ENCODE data around the gene SMAD7. TPM values are rescaled to one million over a fixed set of nuclear protein-coding genes. Genes with fewer than 3 reads are reported as not detected.

Gene SMAD7
- total RNA-seq, 1 donor from 2014 or later = 42.4 TPM

DNA sequence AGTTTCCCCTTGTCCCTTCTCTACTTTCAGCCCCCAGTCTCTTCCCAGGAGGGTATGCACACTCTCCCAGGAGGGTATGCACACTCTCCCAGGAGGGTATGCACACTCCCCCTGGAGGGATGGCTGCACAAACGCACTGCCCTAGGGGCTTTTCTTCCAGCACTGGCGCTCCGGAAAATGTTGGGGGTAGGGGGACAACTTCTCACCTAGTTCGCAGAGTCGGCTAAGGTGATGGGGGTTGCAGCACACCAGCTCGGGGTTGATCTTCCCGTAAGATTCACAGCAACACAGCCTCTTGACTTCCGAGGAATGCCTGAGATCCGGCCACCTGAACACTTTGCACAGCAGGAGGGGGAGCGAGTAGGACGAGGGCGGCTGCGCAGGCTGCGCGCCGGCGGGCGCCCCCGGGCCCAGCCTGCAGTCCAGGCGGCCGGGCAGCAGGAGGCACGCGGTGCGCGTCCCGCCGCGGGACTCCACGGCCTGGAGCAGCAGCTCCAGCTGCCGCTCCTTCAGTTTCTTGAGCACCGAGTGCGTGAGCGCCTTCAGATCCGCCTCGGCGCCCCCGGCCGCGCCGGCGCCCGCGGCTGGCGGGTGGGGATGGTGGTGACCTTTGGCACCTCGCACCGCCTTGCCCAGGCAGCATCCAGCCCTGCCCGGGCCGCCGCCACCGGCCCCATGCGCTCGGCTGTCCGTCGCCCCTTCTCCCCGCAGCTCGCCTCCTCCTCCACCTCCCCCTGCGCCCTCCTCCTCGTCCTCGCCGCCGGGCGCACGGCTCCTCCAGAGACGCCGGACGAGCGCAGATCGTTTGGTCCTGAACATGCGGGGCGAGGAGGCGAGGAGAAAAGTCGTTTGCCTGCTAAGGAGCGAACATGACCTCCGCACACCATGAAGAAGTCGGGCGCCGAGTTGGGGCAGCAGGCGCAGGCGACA, 894 bp downstream of the SMAD7 start:
- no peak for DNase-seq (ENCODE audit: low spot score)
- intact Hi-C loops (cut with DNase I) = loop anchor here (5.0 to 10.0 kb wide), 4 partner anchors 98 to 862 kb away; partner anchors contain the start of gene ACAA2

DNA sequence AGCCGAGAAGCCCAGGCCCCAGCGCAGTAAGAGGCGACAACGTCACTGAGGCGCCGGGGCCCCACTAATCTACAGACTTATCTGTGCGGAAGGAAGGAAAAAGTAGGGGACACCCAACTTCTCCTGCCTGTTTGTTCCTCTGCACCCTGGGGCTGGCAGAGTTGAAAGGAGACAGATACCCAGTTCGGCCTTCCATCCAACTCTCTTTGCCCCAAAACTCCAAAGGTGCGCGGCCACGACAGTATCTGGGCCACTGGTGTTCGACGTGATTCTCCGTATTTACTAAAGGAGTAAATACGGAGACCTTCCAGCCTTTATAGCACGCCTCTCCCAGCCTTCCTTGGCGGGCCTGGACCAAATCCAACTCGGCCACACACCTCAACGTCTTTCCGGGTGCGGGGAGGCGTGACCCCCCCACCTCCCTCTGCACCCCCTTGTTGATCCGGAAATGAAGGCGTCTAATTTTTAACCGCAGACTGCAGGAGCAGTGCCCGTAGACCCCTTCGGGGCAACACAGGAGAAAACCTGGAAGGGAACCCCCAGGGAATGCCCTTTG, 1.6 kb downstream of the SMAD7 start:
- no peak for DNase-seq (ENCODE audit: low spot score)
- intact Hi-C loops (cut with DNase I) = loop anchor here (5.0 kb wide), 1 partner anchor 97 kb away; no protein-coding TSS in a partner anchor

DNA sequence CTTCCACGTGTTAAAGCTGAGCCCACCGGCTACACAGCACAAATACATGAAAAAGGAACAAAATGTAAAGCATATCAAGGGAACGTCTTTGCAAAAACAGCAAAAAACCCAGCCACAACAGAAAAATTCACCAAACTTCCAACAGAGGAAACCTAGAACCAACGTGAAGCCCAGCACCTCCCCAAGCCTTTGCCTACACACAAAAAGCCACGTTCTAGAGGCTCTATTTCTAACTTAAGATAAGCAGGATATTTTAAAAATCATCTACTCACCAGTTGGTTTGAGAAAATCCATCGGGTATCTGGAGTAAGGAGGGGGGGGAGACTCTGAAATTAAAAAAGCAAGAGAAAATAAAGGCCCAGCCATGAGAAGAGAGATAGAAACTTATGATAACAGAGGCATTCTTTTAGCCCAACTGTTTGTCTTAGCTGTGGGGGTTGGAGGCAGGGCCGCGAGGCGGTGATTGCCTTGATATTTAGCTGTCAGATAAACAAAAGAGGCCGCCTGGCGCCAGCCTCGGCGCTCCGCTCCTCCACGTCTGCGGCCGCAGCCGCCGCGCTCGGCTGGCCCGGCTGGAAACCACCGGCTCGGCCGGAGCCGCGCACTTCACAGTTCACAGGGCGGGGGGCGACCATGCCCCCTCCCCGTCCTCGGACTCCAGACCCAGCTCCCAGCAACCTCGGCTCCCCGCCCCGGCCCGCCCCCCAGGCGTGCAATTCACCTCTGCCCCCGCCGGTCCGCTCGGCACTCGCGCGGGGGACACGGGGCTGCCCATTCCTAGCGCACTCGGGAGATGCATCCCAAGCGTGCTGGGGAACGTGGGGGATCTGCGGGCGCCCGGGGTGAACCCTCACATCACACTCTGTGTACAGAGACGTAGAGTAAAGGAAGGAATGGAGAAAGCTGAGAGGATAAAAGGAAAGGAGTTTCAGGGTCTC, 2.4 kb downstream of the SMAD7 start:
- intact Hi-C loops (cut with DNase I) = loop anchor here (5.0 kb wide), 1 partner anchor 96 kb away; no protein-coding TSS in a partner anchor

DNA sequence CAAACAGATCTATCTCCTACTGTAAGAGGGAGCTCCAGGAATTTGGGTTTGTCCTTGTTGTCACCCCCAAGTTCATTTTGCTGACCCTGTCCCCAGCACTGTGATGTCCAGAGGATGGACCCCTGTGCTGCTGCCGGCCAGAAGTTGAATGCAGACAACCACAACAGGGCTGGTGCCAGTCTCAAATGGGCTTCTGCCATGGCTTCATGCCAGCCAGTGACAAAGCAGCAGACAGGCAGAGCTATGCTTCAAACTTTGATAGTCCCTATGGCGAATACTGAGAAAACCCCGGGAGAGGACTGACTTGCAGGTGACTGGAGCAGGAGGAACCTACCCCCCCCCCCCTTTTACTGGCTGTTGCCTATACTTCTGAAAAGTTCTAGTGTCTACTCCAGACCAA, 3.2 kb downstream of the SMAD7 start:
- no peak for DNase-seq (ENCODE audit: low spot score)
- intact Hi-C loops (cut with DNase I) = loop anchor here (5.0 kb wide), 1 partner anchor 95 kb away; no protein-coding TSS in a partner anchor

More for the DNA sequence above, 2.4 kb downstream of the SMAD7 start:
- no peak for DNase-seq (ENCODE audit: low spot score)

DNA sequence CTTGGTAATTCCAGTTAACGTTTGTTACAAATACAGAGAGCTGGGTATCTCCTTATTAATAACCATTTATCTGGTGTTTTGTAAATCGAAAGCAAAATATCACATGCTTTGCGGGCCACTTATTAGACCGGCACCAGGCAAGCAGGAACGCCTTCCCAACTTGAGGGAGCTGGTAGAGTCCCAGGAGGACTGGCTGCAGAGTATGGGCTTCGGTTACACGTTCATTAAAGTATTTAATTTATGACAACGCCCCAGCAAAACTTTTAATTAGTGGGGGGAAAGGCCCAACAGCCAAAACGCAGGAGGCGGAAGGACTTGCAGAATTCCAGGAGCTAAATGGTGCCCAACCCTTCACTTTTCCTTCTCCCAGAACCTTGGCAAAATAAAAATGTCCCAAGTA, 3.7 kb downstream of the SMAD7 start:
- intact Hi-C loops (cut with DNase I) = loop anchor here (5.0 kb wide), 1 partner anchor 95 kb away; no protein-coding TSS in a partner anchor
- no peak for DNase-seq (ENCODE audit: low spot score)

DNA sequence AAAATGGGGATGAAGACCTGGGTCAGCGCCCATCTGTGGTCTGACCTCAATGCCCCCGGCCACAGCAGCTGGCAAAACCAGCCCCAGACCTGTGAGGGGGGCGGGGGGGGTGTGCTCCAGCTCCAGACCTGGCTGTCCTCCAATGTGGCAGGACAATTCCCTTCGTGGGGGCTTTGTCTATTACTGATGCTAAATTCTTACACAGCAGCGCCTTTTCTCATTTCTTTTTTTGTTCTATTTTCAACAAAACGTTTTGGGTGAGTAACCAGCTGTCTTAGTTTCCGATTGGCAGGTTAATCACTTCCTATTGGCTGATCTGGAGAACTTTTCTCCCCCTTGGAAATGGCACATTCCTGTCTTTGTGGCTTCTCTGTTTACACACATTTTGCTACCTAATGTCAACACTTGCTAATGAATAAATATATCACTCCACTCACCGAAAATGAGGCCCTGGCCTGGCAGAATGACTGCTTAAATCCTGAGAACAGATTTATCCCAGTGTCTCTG, 4.4 kb downstream of the SMAD7 start:
- intact Hi-C loops (cut with DNase I) = loop anchor here (5.0 kb wide), 1 partner anchor 94 kb away; no protein-coding TSS in a partner anchor
- DNase-seq (ENCODE audit: low spot score) = no peak

DNA sequence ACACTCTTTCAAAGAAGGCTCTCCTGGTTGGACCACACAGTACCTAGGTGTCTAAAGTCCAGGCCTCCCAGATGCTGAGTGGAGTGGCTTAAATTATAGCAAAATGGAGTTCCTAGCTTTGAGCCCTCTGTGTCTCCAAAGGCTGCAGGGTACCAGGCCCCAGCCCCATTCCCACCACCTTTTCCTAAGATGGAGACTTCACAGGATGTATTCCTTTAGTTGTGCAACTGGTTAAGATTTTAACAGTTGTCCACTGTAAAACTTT, 4.9 kb downstream of the SMAD7 start:
- intact Hi-C loops (cut with DNase I) = loop anchor here (5.0 kb wide), 1 partner anchor 94 kb away; no protein-coding TSS in a partner anchor
- DNase-seq (ENCODE audit: low spot score) = no peak

DNA sequence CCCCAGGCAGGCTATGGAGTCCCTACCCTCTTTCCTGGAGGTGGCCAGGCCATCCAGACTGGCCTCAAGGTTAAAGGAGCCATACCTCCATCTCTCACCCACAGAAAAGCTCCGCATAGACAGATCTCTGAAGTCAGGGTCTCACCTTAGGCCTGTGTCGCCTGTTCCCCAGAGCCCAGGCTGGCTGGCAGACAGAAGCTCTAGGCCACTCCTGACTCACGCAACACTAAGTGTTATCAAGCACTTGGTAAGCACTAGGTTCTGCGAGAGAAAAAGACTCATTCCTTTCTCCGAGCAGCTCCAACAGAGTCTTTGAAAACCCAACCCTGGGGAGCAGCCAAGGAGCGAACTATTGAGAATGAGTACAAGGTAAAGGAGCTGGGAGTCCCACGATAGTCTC, 6.1 kb downstream of the SMAD7 start:
- intact Hi-C loops (cut with DNase I) = loop anchor here (5.0 kb wide), 2 partner anchors 92 to 267 kb away; no protein-coding TSS in a partner anchor
- DNase-seq (ENCODE audit: low spot score) = no peak

DNA sequence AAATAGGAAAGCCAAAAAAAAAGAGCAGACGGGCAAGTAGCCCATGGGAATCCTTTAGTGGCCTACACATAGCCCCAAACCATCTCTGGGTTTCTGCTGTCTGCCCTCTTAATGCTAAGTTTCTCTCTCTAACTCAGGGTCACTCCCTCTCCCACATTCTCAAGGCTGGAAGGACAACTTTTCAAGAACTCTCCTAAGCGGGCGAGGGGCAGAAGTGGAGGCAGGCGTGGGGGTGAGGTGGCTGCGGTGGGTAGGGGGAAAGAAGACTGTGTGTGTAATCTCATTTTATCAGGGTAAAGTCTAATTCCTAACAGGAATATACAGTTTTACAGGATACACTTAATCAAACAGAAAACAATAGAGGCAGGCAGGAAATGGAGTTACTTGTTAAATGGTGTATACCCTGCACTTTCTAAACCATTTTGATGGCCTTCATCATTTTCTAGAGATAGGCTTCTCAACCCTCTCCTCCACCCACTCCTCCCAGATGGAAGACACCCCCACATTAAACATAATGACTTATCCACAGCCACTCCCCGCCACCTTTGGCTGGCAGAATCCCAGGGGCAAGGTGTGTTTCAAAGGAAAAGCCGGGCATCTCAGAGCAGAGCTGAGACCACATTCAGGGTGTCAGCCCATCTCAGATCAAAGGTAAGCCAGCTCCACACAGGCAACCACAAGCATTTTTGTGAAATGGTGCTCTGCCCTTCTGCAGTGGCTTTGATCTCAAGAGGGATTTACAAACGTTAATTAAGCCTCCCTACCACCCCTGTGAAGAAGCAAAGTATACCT, 6.8 kb downstream of the SMAD7 start:
- no peak for DNase-seq (ENCODE audit: low spot score)
- intact Hi-C loops (cut with DNase I) = loop anchor here (5.0 kb wide), 1 partner anchor 267 kb away; no protein-coding TSS in a partner anchor

DNA sequence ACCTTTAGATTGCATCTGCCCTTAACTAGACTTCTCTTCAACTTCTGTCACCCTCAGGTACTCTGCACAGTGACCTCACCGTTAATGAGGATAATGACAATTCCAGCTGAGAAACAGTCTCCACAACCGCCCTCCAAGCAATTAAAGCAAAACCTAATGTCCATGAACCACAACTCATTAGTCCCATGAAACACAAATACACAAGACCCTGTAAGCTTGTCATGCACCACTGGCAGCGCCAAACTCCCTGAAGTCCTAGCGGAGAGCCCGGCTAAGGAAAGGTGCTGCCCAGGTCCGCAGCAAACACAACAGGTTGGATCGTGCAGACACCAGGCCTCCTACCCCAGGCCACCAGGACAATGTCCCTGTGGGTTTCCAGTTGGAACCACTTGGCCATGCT, 7.4 kb downstream of the SMAD7 start:
- intact Hi-C loops (cut with DNase I) = loop anchor here (5.0 kb wide), 1 partner anchor 266 kb away; no protein-coding TSS in a partner anchor
- DNase-seq (ENCODE audit: low spot score) = no peak

DNA sequence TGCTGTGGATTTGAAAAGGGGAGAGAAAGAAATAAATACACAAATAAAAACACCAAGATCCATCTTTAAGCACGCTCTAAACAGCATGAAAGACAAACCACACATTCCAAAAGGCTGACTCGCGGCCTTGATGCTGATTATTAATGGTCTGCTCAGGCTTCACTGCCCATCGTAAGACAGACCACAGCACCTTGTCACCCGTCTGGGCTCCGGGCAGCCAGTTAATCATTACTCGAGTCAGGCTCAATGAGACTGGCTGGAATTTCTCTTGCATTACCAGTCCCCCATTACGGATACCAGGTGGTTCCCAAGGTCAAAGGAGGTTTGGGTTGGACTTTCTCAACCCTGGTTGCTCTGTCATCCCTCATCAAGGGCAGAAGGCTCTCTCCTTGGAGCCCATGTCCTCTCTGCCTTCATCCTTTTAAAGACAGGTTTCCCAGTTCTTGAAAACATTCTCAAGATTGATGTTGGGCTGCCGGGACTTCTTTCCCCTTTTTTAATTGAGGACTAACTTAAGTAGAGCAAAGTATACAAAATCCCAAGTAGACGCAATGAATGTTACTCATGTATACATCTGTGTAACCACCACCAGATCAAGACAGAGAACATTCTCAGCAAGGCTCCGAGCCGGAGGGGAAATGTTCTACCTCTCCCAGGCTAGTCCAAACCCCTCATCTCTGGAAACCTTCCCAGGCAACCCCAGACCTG, 8.1 kb downstream of the SMAD7 start:
- DNase-seq (ENCODE audit: low spot score) = no peak
- intact Hi-C loops (cut with DNase I) = loop anchor here (5.0 kb wide), 1 partner anchor 265 kb away; no protein-coding TSS in a partner anchor

DNA sequence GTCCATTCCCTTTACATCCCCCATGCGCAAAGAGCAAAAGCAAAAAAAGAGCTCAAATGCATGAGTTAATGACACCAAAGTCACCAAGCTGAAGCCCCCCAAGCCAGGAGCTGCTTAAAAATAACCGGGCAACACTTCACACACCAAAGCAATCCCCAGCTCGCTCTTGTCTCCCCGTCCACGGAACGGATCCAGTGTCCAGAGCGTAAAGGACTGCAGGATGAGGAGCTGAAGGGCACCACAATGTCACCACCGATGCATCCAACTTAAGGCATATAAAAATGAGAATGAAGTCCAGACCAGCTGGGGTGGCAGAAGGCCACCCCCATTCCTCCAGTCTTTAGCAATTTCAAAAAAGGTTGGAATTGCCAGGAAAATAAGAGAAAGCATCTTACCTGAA, 8.7 kb downstream of the SMAD7 start:
- intact Hi-C loops (cut with DNase I) = loop anchor here (5.0 kb wide), 1 partner anchor 265 kb away; no protein-coding TSS in a partner anchor
- DNase-seq (ENCODE audit: low spot score) = no peak

DNA sequence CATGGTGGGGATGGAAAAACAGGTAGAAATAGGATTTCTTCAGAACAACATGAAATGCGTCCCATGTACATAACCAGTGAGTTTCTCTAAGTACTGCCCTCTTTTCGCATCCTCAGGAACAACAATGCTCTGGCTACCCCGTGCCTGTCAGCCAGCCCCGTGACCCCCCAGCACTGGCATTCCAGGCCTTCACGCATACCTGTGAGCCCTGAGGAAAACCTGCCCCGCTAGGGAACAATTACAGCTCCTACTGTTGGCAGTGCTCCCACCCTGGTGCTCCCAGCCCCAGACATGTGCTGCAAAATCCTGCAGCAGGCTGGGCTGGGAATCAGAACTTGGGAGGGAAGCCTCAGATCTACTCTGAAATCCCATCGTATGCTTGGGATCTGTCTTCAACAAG, 9.1 kb downstream of the SMAD7 start:
- DNase-seq (ENCODE audit: low spot score) = no peak
- intact Hi-C loops (cut with DNase I) = loop anchor here (5.0 kb wide), 1 partner anchor 264 kb away; no protein-coding TSS in a partner anchor

DNA sequence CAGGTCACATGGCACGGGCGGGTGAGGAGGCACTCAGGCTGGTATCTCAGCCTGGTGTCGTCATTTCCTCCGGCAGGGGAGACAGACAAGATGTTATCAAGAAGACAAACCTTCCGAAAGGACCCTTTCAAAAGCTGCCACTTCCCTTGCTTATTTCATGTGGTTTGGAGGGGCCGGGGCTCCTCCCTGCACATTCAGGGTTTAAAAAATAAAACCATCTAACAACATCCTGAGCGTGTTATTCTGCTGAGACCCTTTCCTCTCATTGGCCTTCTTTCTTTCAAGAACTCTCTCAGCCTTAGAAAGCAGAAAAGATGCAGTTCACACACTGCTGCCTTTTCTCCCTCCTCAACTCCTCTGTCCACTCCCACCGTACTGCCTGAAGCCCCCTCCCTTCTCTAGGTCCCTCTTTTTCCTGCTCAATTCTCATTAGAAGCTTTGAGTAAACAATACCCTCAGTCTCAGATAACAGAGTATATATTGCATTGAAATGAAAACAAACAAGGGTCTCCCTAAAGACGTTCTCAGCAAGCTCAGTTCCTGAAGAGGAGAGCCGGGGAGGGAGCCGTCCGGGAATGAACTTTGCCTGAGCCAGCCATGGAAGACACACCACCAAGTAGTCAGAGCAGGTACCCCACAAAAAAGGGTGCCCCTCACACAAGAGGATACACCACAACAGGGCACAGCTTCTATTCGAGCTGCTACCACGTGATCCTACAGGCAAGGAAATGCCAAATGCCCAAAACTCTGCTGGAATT, 9.7 kb downstream of the SMAD7 start:
- intact Hi-C loops (cut with DNase I) = loop anchor here (5.0 kb wide), 1 partner anchor 264 kb away; no protein-coding TSS in a partner anchor
- no peak for DNase-seq (ENCODE audit: low spot score)

DNA sequence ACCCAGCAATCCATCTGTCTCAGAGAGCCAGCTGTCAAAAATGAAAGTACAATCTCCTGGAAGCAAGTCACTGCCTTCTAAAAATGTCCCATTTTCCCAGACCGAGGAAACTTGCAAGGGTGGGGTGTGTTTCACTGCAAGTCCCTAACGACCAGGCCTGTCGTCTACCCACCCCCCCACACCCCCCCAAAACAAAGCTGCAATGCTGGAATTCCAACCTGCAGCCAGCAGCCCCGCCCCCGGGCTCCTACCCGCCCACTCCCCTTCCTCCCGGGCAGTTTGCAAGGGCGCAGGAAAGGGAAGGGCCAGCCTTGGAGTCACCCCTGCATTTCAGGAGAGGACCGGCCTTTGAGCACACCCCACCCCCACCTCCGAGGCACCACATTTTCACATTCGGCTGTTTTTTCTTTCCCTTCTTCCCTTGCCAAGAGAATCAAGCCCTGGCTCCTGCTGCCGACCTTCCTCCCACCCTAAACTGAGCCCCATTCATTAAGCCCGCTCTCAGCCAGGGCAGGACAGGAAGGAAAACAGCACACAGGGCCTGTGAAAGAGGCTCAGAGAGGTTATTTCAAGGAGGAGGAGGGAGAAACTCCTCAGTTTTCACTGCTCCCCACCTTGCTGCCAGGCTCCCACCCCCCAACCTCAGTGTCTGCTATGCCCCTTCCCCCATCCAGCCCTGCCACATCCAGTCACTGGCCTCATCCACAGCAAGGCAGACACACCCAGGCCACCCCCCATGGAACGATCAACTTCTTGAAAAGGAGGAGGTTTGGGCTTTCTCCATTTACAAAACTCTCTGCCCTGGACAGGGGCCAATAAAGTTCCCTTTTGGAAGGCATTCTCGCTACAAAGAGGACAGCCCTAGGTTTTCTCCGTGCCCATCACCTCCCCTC, 11.3 kb downstream of the SMAD7 start:
- intact Hi-C loops (cut with DNase I) = loop anchor here (5.0 to 10.0 kb wide), 2 partner anchors 262 to 395 kb away; no protein-coding TSS in a partner anchor
- no peak for DNase-seq (ENCODE audit: low spot score)

DNA sequence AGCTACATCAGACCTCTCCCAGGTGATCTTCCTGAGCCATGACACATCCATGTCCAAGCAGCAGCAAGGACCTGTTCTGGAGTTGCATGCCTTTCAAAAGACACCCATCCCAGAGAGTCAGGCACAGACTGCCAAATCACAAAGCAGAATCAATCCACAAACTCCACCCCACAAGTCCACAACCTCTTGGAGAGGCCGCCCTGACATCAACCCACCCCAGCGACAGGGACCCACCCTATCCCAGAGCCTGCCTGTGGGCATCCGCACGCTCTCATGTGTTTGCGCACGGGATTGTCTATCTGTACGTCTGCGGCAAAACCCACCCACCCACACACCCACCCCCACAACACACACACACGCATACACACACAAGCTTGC, 11.9 kb downstream of the SMAD7 start:
- no peak for DNase-seq (ENCODE audit: low spot score)
- intact Hi-C loops (cut with DNase I) = loop anchor here (10.0 kb wide), 1 partner anchor 394 kb away; no protein-coding TSS in a partner anchor
